Left kidney (tissue), 8 donors: ENCODE data around the gene OR11H7. TPM values are rescaled to one million over a fixed set of nuclear protein-coding genes. Genes with fewer than 3 reads are reported as not detected.
"Not testable (repeated sequence)": the region's sequence is repeated elsewhere in the genome, so short reads cannot be mapped to it uniquely, and the experiment has no call there.

Experiments used
- DNase-seq: peaks from one replicate; pipeline ENCODE4 v3.0.0-alpha.2; 2013
- long read RNA-seq, 8 donors: transcript quantifications; one replicate each; lab custom pipeline, GENCODE V29; 2026
- polyA plus RNA-seq: library from polyadenylated mRNA; unstranded; fragments of 120-200 nt; gene quantifications from one replicate; pipeline ENCODE4 v1.2.1, GENCODE V29; 2013; ENCODE audit not compliant: insufficient read length

Gene OR11H7
- 0.98 TPM for polyA plus RNA-seq
- long read RNA-seq, donor 1, result 0 reads
- long read RNA-seq, donor 2, partial matches to known transcripts, result 0 of 1 reads
- long read RNA-seq, donor 2, other reads (novel, unspliced or antisense), result 0 of 1 reads
- long read RNA-seq, donor 3, result 0 reads
- long read RNA-seq, donor 4, result 0 reads
- long read RNA-seq, donor 5, partial matches to known transcripts, result 0 of 1 reads
- long read RNA-seq, donor 5, other reads (novel, unspliced or antisense), result 0 of 1 reads
- long read RNA-seq, donor 6, result 0 reads
- long read RNA-seq, donor 7, result 0 reads
- long read RNA-seq, donor 8, result 0 reads

GRCh38 chr14:20228681-20229080 lies at the start of gene OR11H7:
OR11H7 (plus strand) TSS chr14:20228981.
- DNase-seq, result no peak

GRCh38 chr14:20179218-20179617 lies 49.6 kb upstream of the OR11H7 start:
- DNase-seq, result no peak

- DNase-seq, result no peak
Measured at GRCh38 chr14:20179880-20180279, 48.9 kb upstream of the OR11H7 start.

- DNase-seq, result no peak
Measured at GRCh38 chr14:20180486-20180885, 48.3 kb upstream of the OR11H7 start.

- DNase-seq, result no peak
Measured at GRCh38 chr14:20184181-20184580, 44.6 kb upstream of the OR11H7 start.

GRCh38 chr14:20190596-20190995 lies 38.2 kb upstream of the OR11H7 start, which contains the start of gene OR11G2:
OR11G2 (plus strand) TSS chr14:20190896; CDS start chr14:20197438, 6,542 bp downstream.
- no peak for DNase-seq

- no peak for DNase-seq
Measured at GRCh38 chr14:20191396-20191795, 37.4 kb upstream of the OR11H7 start.

- no peak for DNase-seq
Measured at GRCh38 chr14:20194101-20194500, 34.7 kb upstream of the OR11H7 start.

GRCh38 chr14:20195170-20195569 lies 33.6 kb upstream of the OR11H7 start:
- DNase-seq, result not testable (repeated sequence)

GRCh38 chr14:20195911-20196310 lies 32.9 kb upstream of the OR11H7 start:
- no peak for DNase-seq

- DNase-seq, result no peak
Measured at GRCh38 chr14:20197459-20197858, 31.3 kb upstream of the OR11H7 start.

GRCh38 chr14:20198991-20199390 lies 29.8 kb upstream of the OR11H7 start:
- no peak for DNase-seq

- no peak for DNase-seq
Measured at GRCh38 chr14:20204721-20205120, 24.1 kb upstream of the OR11H7 start.

GRCh38 chr14:20209595-20209994 lies 19.2 kb upstream of the OR11H7 start:
- DNase-seq, result no peak

- not testable (repeated sequence) for DNase-seq
Measured at GRCh38 chr14:20212406-20212805, 16.4 kb upstream of the OR11H7 start.

- no peak for DNase-seq
Measured at GRCh38 chr14:20215196-20215595, 13.6 kb upstream of the OR11H7 start.

GRCh38 chr14:20219033-20219432 lies 9.7 kb upstream of the OR11H7 start:
- no peak for DNase-seq

GRCh38 chr14:20223410-20223809 lies 5.4 kb upstream of the OR11H7 start, which contains the start of gene OR11H6:
OR11H6 (plus strand) TSS chr14:20223710; CDS start chr14:20223710, 0 bp downstream.
- no peak for DNase-seq

GRCh38 chr14:20235415-20235814 lies 6.6 kb downstream of the OR11H7 start:
- DNase-seq, result not testable (repeated sequence)

GRCh38 chr14:20247646-20248246 lies 19.0 kb downstream of the OR11H7 start:
- DNase-seq, result no peak

- no peak for DNase-seq
Measured at GRCh38 chr14:20262642-20263128, 33.9 kb downstream of the OR11H7 start.

- DNase-seq, result not testable (repeated sequence)
Measured at GRCh38 chr14:20264361-20264760, 35.6 kb downstream of the OR11H7 start.

- no peak for DNase-seq
Measured at GRCh38 chr14:20274062-20274461, 45.3 kb downstream of the OR11H7 start.

- DNase-seq, result no peak
Measured at GRCh38 chr14:20277409-20277808, 48.6 kb downstream of the OR11H7 start.
